HG02678 (cell line): ENCODE measurements around the gene UNC119B.
"Not testable (repeated sequence)": the region's sequence is repeated elsewhere in the genome, so short reads cannot be mapped to it uniquely, and the experiment has no call there.

ENCODE experiments used
- ATAC-seq: cut with Tn5 transposase; IDR thresholded peaks from one replicate; pipeline ENCODE4 v1.9.1; 2021; ENCODE audit warnings: mild to moderate bottlenecking, moderate library complexity; ENCODE audit not compliant: unreplicated experiment

Gene UNC119B

GRCh38 chr12:120718055-120718454 lies 7.8 kb downstream of the UNC119B start:
- no peak for ATAC-seq

GRCh38 chr12:120719072-120719471 lies 8.8 kb downstream of the UNC119B start:
- ATAC-seq: no peak

DNA sequence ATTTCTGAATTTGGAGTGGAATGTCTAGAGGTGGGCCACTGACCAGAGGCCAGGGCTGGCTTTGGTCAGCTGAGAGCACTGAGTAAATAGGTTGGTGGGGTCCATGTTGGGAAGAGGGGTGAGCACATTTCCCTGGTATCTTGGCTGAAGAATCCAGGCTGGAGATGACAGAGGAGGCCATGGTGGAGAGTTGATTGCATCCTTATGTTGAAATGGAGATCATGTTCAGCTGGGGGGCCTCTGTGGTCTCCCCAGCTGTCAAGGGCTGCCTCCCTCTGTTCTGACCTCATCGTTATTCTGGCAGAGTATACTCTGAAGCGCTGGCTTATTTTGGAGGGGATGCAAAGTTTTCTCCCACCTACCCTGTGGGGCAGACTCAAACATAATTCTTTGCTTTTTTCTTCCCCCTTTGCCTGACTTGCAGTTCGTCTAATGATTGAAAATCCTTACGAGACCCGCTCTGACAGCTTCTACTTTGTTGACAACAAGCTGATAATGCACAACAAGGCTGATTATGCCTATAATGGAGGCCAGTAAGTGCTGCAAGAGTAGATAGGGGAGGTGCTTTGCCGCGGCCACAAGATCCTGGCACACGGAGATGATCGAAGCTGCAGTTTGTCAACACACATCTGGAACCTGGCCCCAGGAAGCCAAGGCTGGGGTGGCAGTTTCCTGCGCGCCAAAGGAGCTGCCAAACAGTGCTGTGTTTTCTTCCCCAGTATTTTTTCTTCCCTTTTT lies 9.4 kb downstream of the UNC119B start:
- ATAC-seq: no peak

DNA sequence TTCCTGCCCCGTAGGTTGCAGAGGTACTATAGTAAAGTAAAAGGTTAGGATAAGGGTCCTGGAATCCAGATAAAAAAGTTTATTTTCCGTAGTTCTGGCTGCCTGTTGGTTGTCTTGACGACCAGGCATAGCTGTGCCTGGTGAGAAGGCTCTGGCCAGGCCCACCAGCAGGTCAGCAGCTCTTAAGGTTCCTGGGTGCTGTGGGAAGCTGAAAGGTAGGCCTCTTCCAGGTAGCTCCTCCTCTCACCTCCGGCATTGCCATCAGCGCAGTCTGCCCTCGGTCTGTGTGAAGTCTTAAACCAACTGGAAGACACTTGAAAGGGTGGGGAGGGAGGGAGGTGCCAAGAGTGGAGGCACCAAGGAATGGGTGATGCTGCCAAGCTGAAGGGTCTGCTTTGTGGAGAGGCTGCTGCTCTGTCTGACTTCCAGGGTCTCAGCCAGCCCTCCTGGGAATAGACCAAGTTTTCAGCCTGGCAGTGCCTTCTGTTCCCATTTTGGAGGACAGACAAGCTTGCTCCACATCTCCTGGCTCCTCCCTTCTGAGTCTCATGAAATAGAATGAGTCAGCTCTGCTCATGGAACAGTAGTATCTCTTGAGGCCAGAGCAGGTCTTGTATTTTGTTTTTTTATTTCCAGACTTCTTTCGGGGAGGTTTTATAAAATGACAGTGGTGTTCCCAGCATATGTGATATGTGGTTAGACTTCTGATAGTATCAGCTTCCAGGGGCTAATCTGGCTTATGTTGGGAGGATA lies 10.2 kb downstream of the UNC119B start:
- ATAC-seq: no peak

GRCh38 chr12:120720987-120721801 lies 10.9 kb downstream of the UNC119B start:
- ATAC-seq: no peak

DNA sequence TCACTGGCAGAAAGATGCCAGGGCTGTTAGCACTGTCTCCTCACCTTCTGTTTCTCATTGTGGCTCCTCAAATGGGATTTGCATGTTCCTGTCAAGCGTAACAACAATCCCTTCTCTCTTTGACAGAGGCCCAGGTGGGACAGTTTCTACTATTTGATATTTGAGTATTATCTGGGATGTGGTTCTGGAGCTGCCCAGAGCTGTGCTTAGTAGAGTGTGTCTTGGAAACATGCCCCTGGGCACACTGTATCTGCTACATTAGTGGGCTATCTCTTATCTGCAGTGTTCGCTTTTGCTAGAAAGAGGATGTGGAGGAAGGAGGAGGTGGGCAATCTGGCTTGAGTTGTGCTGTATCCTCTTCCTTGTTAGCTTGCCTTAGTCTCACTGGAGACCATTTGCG lies 11.6 kb downstream of the UNC119B start:
- no peak for ATAC-seq

DNA sequence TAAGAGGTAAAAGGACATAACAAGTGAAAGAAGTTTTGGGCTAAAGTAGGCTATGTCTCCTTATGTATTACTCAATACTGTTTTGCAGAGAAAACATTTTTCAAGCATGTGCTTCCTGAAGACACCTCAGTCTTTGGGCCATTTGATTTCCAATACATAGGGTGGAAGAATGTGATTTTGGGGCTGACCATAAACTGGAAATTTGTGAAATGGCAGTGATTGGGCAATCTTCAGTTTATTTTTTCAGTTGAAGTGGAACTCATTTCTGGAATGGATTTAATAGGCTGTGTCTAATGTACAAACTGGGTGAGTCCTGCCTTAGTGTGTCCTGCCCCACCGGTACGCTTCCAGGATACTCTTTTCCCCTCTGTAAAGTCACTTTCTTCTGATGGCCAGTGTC lies 12.5 kb downstream of the UNC119B start:
- no peak for ATAC-seq

DNA sequence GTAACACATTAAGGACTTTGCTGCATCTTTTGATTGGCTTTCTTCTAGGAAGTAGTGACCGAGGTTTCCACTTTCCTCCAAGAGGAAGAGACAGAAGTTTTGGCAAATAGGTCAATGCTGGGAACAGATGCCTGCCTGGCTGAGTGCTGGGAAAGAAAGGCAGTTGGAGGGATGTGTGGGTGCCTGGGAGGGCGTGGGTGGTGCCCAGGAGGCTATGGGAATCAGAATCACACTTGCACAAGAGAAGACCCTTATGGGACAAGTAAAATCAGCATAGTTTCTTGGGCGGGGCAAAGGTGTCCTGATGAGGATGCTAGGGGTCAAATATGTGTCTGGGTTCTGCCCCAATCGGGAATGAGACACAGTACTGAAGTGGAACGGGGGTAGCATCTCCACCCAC lies 14.5 kb downstream of the UNC119B start:
- no peak for ATAC-seq

- no peak for ATAC-seq
Measured at GRCh38 chr12:120725151-120725658, 14.9 kb downstream of the UNC119B start.

- peak; percentile 98 for ATAC-seq
Measured at GRCh38 chr12:120725659-120726509, 15.6 kb downstream of the UNC119B start, which contains the start of gene ACADS. Gene ACADS (plus strand): TSS chr12:120725826. CDS start chr12:120725886, 60 bp downstream.

GRCh38 chr12:120726510-120726793 lies 16.2 kb downstream of the UNC119B start:
- no peak for ATAC-seq

DNA sequence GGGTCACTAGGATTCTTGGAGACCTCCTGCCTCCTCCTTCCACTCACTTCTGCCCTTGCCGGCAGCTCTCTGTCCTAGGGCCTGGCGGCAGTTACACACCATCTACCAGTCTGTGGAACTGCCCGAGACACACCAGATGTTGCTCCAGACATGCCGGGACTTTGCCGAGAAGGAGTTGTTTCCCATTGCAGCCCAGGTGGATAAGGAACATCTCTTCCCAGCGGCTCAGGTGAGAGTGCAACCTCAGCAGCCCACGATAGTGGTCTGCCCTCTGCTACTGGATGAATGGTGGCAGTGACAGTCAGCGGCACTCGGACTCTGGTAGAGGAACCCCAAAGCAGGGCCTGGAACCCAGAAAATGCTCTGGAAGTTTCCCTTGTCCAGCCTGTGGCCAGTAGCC lies 16.7 kb downstream of the UNC119B start:
- no peak for ATAC-seq

DNA sequence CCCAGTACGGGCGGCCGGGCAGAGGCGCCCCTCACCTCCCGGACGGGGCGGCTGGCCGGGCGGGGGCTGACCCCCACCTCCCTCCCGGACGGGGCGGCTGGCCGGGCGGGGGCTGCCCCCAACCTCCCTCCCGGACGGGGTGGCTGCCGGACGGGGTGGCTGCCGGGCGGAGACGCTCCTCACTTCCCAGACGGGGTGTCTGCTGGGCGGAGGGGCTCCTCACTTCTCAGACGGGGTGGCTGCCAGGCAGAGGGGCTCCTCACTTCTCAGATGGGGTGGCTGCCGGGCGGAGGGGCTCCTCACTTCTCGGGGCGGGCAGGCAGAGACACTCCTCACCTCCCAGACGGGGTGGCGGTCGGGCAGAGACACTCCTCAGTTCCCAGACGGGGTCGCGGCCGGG lies 21.9 kb downstream of the UNC119B start:
- not testable (repeated sequence) for ATAC-seq

DNA sequence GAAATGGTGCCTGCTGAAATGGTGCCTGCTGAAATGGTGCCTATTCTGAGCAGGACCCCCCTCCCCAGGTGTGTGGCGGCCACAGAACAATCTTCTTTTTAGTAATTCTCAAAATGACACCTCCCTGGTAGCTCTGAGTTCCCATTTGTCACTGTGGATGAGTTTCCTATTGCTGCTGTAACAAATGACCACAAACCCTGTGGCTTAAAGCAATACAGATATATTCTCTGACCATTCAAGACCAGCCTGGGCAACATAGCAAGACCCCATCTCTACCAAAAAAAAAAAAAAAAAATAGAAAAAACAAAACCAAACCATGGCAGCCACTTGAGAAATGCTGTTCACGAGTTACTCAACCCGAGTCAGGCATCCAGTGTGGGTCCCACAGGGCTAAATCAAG lies 23.3 kb downstream of the UNC119B start:
- no peak for ATAC-seq

- ATAC-seq: no peak
Measured at GRCh38 chr12:120734210-120734609, 24.0 kb downstream of the UNC119B start.

GRCh38 chr12:120735181-120735580 lies 24.9 kb downstream of the UNC119B start:
- ATAC-seq: no peak

DNA sequence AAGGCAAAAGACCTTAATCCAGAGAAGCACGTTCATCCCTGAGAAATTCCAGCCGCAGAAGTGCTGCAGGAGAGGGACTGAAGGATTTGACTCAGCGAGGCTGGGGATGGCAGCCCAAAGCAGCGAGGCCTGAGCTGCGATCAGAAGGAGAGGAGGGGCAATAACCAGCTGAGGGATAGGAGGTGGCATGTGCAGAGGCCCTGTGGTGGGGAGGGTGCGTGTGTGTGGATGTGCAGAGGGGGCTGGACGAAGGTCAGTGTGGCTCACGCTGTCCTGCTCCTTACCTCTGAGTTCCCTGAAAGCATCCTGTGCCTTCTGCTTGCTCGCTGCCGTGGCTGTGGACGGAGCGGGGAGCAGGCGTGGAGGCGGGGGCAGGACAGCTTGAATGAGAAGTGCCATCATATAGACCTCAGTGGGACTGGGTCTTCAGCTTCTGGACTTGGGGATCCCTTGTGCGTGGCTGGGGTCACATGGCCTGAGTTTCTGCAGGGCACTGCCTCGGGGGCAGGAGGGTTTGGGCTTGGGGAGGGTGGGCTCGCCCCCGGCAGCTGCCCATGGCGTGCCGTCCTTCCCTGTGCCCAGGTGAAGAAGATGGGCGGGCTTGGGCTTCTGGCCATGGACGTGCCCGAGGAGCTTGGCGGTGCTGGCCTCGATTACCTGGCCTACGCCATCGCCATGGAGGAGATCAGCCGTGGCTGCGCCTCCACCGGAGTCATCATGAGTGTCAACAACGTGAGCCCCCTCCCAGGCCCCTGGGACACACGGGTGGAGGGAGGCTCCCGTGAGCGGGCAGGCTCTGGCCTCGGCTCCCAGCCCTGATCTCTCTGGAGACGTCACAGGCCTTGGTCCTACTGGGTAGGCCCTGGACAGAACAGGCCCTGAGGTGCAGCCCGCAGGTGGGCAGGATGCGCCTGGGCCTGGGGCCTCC lies 26.4 kb downstream of the UNC119B start:
- no peak for ATAC-seq

- ATAC-seq: no peak
Measured at GRCh38 chr12:120737557-120738251, 27.4 kb downstream of the UNC119B start.
